GM18517 (cell line): ENCODE data around the gene PASD1.
"Not testable (repeated sequence)": the region's sequence is repeated elsewhere in the genome, so short reads cannot be mapped to it uniquely, and the experiment has no call there.

Experiments
- ATAC-seq: cut with Tn5 transposase; IDR thresholded peaks from one replicate; pipeline ENCODE4 v1.9.1; 2021; ENCODE audit warnings: mild to moderate bottlenecking, moderate library complexity; ENCODE audit not compliant: unreplicated experiment

The PASD1 gene

GRCh38 chrX:151563449-151563848 lies at the start of gene PASD1:
Gene PASD1 (plus strand): TSS chrX:151563675. CDS start chrX:151601554, 37,879 bp downstream.
- no peak for ATAC-seq

- no peak for ATAC-seq
Observed at GRCh38 chrX:151515237-151515636, 48.2 kb upstream of the PASD1 start.

- no peak for ATAC-seq
Observed at GRCh38 chrX:151516538-151517187, 46.8 kb upstream of the PASD1 start.

GRCh38 chrX:151517421-151517820 lies 46.1 kb upstream of the PASD1 start:
- ATAC-seq, result no peak

- no peak for ATAC-seq
Observed at GRCh38 chrX:151523351-151523750, 40.1 kb upstream of the PASD1 start.

- no peak for ATAC-seq
Observed at GRCh38 chrX:151536571-151536970, 26.9 kb upstream of the PASD1 start.

GRCh38 chrX:151537572-151537971 lies 25.9 kb upstream of the PASD1 start:
- ATAC-seq, result peak; percentile 27

GRCh38 chrX:151538190-151539122 lies 25.0 kb upstream of the PASD1 start:
- ATAC-seq, result peak; percentile 65

GRCh38 chrX:151543706-151544105 lies 19.8 kb upstream of the PASD1 start:
- ATAC-seq, result no peak

- ATAC-seq, result not testable (repeated sequence)
Observed at GRCh38 chrX:151546226-151546625, 17.2 kb upstream of the PASD1 start.

GRCh38 chrX:151551176-151551575 lies 12.3 kb upstream of the PASD1 start:
- not testable (repeated sequence) for ATAC-seq

GRCh38 chrX:151552743-151553142 lies 10.7 kb upstream of the PASD1 start:
- no peak for ATAC-seq

GRCh38 chrX:151555301-151555700 lies 8.2 kb upstream of the PASD1 start:
- not testable (repeated sequence) for ATAC-seq

GRCh38 chrX:151562485-151562884 lies 990 bp upstream of the PASD1 start:
- not testable (repeated sequence) for ATAC-seq

- ATAC-seq, result not testable (repeated sequence)
Observed at GRCh38 chrX:151563003-151563402, 472 bp upstream of the PASD1 start.

- no peak for ATAC-seq
Observed at GRCh38 chrX:151564035-151564434, 560 bp downstream of the PASD1 start.

GRCh38 chrX:151566872-151567271 lies 3.4 kb downstream of the PASD1 start:
- ATAC-seq, result not testable (repeated sequence)

GRCh38 chrX:151570561-151570960 lies 7.1 kb downstream of the PASD1 start:
- no peak for ATAC-seq

- ATAC-seq, result not testable (repeated sequence)
Observed at GRCh38 chrX:151593384-151593783, 29.9 kb downstream of the PASD1 start.

- ATAC-seq, result no peak
Observed at GRCh38 chrX:151596282-151596681, 32.8 kb downstream of the PASD1 start.

- ATAC-seq, result no peak
Observed at GRCh38 chrX:151604931-151605330, 41.5 kb downstream of the PASD1 start.

GRCh38 chrX:151609222-151609621 lies 45.7 kb downstream of the PASD1 start:
- no peak for ATAC-seq
